KOPT-K1 (cell line): Measurements from ENCODE around the gene LENG9.

ENCODE experiments used
- H3K27ac ChIP-seq: fragments of 200-600 bp; sonication (generic); 2 replicates; pipeline ENCODE4 v1.5.1; 2016; ENCODE audit warnings: antibody characterized with exemption, mild to moderate bottlenecking, low read depth, low read length; ENCODE audit not compliant: poor library complexity, severe bottlenecking
- H3K36me3 ChIP-seq: fragments of 200-600 bp; sonication (generic); 2 replicates; pipeline ENCODE4 v1.5.1; 2017; ENCODE audit warnings: antibody characterized with exemption, mild to moderate bottlenecking, low read length, moderate library complexity; ENCODE audit not compliant: insufficient read depth
- H3K9me3 ChIP-seq: fragments of 200-600 bp; sonication (generic); 2 replicates; pipeline ENCODE4 v1.5.1; 2017; ENCODE audit warnings: antibody characterized with exemption, low read length, mild to moderate bottlenecking; ENCODE audit not compliant: insufficient read depth, poor library complexity, severe bottlenecking

The LENG9 gene

DNA sequence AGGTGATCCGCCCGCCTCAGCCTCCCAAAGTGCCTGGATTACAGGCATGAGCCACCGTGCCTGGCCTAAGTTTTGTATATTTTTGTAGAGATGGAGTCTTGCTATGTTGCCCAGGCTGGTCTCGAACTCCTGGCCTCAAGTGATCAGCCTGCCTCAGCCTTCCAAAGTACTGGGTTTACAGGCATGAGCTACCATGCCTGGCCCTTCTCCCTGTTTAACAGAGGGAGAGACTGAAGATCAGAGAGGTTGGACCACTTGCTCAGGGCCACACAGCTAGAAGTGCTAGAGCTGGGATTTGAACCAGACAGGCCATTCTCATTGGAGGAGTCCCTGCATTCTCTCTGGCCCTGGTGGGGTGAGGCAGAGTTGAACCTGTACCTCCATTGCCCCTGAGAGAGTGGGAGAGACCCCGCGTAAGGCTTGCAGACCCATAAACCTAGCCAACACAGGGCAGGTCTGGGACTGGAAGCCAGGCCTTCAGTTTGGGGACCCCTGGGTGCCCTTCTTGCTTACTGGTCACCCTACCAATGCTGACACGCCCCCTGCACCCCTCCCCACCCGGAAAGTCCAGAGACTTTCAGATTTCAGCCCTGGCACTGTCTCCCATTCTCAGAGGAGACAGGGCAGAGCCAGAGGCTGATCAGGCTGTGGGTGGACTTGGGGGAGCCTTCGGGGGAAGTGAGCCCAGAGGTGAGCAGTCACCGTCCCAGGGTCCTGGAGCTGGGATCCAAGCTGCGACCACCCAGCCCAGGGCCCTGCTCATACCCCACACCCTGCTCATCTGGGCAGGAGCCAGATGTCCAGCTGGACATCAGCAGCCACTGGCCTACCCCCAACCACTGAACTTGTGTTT is 35.0 kb downstream of the LENG9 start:
- H3K9me3 ChIP-seq, result no peaks in the 10 kb centered on the region
- H3K36me3 ChIP-seq, result no peaks in the 10 kb centered on the region
- no peak overlapping the region for H3K27ac ChIP-seq

DNA sequence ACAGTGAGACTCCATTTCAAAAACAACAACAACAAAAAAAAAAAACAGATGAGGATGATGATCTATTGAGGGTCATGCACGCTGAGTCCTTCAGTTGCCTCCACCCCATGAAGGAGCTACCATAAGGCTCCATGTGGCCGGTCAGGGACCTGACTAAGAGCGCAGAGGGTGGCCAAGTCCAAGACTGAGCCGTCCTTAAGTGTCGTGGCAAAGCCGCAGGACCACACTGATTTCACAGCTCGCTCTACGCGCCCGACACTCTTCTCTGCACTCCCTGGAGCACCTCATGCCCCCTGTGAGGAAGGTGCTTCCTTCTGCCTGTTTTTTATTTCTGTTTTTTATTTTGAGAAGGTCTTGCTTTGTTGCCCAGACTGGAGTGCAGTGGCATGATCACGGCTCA is 36.0 kb downstream of the LENG9 start:
- Histone ChIP-seq H3K9me3 (no peaks in the 10 kb centered on the region), H3K27ac (no peak overlapping the region), H3K36me3 (no peaks in the 10 kb centered on the region)

DNA sequence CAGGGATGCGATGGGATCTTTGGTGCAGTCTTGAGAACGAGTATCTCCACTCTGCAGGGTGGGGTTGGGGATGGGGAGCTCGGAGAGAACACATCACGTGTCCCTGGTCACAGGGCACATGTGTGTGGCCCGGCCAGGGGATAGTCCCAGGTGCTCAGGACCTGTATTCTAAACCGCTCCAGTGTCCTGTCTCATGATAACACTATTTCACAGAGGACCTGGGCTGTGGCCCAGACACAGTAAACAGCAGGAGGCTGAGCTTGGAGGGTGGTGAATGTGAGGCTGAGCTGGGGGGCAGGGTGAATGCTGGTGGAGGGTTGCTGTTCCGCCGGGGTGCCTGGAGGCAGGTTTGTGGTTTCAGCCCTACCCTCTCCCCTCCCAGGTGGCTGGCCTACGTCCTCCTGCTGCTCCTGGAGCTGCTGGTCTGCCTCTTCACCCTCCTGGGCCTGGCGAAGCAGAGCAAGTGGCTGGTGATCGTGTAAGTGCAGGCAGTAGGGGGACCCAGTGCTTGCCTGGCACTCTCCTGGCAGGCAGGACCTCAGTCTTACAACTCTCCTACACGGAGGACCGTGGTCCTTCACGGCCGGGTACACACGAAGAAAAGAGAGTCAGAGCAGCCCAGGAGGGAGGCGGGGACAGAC is 37.2 kb downstream of the LENG9 start:
- Histone ChIP-seq H3K27ac (no peak overlapping the region), H3K36me3 (no peaks in the 10 kb centered on the region), H3K9me3 (no peaks in the 10 kb centered on the region)

DNA sequence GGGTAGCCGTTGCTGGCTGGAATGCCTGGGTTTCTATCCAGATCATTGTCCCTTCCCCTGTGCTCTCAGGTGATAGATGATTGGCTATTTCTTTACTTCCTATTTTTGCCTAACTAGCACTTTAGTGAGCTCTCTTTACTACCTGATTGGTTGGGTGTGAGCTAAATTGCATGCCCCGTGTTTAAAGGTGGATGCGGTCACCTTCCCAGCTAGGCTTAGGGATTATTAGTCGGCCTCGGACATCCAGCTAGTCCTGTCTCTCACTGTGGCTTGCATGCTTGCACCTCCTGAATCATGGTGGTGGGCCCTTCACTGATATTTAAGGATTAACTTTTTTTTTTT is 38.2 kb downstream of the LENG9 start:
- H3K36me3 ChIP-seq, result no peaks in the 10 kb centered on the region

DNA sequence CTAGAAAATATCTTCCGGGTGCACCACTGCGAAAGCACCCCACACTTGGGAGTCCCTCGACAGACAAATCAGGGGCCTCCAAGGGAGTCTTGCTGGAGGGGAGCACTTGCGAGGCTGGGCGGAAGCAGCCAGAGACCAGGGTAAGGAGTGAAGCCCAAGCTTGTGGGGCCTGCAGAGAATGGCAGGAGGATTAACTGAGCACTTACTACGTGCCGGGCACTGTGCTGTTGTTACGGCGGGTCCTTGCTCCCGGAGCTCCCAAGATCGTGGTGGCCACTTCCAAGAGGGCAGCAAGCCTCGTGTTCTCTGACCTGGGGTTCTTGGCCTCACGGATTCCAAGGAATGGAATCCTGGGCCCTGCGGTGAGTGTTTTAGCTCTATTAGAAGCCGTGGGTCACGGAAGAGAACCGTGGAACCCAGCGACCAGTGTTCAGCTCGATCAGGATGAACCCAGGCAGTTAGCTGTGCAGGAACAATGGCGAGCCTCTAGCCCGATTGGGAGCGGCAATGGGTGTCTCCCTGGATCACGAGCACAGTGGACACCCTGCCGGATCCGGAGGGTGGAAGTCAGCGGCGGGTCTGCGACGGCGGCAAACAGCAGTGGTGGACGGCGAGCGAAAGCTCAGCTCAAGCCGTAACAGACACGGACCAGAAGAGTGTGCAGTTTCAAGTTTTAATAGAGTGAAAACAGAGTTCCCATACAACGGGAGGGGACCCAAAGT is 38.8 kb downstream of the LENG9 start:
- no peak overlapping the region for H3K27ac ChIP-seq
- no peaks in the 10 kb centered on the region for H3K9me3 ChIP-seq
- no peaks in the 10 kb centered on the region for H3K36me3 ChIP-seq

More for the DNA sequence above, 38.2 kb downstream of the LENG9 start:
- no peak overlapping the region for H3K27ac ChIP-seq
- no peaks in the 10 kb centered on the region for H3K9me3 ChIP-seq

DNA sequence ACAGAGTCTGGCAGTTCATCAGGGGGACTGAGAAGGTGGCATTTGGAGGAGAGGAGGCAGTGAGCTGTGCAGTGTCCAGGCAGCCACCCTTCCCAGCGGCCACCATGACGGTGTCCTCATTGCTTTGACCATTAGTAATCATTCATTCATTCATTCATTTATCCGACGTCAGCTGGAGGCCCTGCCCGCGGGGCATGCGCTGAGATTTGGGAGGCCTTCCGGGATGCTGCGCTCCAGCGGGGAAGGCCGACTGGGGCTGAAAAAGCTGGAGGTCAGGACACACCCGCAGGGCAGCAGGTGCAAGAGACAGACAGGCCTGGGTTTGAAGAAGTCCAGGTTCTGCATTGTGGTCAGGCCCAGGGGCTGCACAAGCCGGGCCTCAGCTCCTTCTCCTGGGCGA is 39.4 kb downstream of the LENG9 start:
- H3K36me3 ChIP-seq, result no peaks in the 10 kb centered on the region

DNA sequence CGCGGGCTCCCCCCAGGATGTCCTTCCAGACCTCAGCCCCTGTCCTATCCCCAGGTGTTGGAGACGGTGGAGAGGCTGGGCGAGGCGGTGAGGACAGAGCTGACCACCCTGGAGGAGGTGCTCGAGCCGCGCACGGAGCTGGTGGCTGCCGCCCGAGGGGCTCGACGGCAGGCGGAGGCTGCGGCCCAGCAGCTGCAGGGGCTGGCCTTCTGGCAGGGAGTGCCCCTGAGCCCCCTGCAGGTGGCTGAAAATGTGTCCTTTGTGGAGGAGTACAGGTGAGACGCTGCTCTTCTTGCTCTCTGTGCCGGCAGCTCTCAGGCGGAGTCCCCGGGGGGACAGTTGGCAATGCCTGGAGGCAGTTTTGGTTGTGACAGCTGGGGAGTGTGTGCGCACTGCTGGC is 41.4 kb downstream of the LENG9 start:
- Histone ChIP-seq H3K9me3 (no peaks in the 10 kb centered on the region), H3K36me3 (no peaks in the 10 kb centered on the region), H3K27ac (no peak overlapping the region)

More for the DNA sequence above, 39.4 kb downstream of the LENG9 start:
- H3K9me3 ChIP-seq, result no peaks in the 10 kb centered on the region
- no peak overlapping the region for H3K27ac ChIP-seq

DNA sequence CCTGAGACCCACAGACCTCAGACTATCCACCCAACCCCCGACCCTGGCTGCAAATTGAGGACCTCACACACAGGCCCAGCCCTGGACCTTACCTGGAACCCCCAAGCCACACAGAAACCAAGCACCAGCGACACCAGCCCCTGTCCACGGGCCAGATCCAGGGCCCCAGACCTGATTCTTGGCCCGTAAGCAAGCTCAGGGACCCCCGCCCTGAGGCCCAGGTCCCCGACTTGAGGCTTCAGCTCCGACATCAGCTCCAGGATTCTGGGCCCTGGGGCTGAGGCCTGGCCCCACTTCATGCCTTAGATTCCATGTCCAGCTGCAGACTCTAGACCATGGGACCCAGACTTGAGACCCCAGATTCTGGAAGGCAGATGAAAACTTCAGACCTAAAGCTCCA is 42.1 kb downstream of the LENG9 start:
- Histone ChIP-seq H3K27ac (no peak overlapping the region), H3K9me3 (no peaks in the 10 kb centered on the region), H3K36me3 (no peaks in the 10 kb centered on the region)

DNA sequence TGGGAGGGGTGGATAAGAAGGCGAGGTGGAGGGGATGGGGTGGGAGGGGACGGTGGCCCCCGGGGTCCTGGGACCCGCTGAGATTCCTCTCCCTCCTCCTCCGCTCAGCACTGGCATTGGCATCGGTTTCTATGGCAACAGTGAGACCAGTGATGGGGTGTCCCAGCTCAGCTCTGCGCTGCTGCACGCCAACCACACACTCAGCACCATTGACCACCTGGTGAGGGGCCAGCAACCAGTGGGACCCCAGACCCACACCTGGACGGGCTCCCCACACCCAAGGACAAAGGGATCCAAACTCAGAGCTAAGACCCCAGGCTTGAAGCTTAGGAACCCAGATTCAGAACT is 42.4 kb downstream of the LENG9 start:
- Histone ChIP-seq H3K27ac (no peak overlapping the region), H3K9me3 (no peaks in the 10 kb centered on the region)

DNA sequence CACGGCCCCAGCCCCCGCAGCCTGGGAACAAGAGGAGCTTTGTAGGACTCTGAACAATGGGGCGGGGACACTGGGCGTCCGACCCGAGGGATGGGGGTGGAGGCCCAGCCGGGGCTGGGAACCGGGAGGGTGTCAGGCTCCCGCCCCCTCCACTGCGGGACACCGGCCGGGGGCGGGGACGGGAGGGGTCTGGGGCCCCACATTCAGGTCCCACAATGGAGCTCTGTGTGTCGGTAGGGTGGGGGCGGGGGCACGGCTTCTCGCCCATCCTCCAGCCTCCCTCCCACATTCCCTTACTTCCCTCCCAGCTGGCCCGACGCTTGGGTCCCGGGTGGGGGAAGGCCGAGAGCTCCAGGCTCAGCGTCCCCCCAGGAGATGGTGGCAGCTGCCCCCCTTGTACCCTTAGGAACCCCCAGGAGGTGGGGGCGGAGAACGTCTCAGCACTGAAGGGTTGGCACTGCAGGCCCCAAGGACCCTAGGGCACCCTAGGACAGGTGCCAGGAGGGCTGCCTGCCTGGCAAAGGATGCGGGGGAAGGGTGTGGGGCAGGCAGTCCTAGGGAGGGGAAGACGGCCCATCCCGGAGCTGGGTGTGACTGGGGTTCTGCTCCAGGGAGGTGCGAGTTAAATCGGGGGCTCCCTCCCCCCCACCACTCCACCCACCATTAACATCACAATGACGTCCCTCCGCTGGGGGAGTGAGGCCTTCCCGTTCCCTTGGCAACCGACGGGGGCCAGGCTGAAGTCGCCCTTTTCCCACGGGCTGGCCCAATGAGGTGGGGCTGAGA is 43.0 kb downstream of the LENG9 start:
- no peaks in the 10 kb centered on the region for H3K36me3 ChIP-seq
- H3K9me3 ChIP-seq, result no peaks in the 10 kb centered on the region
- H3K27ac ChIP-seq, result no peak overlapping the region

More for the DNA sequence above, 42.4 kb downstream of the LENG9 start:
- no peaks in the 10 kb centered on the region for H3K36me3 ChIP-seq

DNA sequence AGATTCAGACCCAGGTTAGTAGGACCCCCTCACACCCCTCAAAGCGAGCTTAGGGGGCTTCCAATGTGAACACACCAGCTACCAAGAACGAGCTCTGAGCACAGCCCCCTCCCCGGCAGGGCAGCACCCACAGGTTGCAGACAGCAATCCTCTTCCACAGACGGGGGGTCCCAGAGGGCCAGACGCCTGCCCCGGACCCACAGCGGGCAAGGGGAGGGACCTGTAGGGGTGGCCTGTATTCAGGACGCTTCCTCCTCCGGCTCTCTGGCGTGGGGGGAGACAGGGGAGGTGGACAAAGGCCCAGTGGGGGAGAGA is 43.6 kb downstream of the LENG9 start:
- Histone ChIP-seq H3K36me3 (no peaks in the 10 kb centered on the region), H3K27ac (no peak overlapping the region), H3K9me3 (no peaks in the 10 kb centered on the region)

DNA sequence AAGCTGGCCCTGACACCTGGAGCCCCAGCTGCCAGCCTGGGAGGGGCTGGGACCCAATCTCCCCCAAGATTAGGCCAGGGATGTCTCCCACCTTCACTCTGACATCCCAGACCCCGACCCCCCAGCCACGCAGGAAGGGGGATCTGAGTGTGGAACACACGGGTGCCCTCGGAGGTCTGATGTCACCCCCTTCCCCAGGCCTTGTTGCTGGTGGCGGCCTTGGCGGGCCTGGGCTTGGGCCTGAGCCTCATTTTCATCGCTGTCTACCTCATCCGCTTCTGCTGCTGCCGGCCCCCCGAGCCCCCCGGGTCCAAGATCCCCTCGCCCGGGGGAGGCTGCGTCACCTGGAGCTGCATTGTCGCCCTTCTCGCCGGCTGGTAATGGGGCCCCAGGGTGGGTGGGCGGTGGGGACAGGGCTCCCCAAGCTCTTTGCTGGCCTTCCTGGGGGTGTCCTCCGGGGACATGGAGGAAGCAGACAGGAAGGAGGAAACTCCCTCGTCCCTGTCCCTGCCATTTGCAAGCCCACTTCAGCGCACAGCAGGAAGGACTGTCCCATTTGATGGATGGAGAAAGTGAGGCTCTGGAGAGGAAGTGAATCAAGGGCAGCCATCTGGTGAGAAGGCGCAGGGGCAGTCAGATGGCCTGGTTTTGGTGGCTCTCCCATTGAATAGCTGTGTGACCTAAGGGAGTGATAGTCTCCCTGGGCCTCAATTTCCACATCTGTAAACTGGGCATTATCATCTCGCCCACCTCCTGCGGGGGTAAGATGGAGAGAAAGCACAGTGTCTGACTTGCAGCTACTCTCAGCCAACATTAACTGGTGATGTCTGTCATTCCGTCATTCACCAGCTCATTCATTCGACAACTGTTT is 44.4 kb downstream of the LENG9 start:
- Histone ChIP-seq H3K27ac (no peak overlapping the region), H3K9me3 (no peaks in the 10 kb centered on the region), H3K36me3 (no peaks in the 10 kb centered on the region)

DNA sequence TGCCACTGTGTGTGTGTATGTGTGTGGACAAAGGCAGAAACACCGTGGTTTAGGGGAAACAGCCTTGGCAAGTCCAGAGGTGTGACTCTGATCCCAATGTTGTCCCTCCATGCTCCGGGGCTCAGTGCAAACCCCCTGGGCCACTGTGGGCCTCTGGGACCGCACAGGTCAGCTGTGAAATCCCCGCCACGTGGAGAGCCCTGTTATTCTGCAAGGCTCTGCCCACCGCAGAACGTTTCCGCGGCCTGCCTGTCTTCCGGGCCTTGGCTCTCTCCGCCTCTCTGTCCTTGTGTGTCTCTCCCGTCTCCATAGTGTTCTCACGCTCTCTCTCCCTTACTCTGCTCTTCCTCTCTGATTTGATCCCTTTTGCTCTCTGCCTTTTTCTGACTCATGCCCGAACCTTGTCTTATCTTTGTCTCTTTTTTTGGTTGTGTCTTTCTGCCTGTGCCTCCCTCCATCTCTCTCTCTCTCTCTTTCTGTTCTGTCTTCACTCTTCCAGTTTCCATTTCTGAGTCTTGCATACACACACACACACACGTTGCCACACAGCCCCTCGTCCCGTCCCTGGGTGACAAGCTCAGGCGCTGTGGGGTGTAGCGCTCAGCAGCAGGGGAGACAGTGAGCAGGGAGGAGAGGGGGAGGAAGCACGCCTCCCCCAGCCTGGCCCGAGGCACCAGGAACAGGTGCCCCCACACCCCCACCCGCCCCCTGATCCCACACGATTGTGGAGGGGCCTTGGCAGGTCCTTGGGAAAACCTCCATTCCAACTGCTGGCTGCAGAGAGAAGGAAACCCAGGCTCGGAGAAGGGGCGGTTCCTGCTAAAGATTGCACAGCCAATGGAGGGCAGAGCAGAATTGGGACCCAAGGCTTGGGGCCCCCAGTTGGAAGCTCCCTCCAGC is 45.3 kb downstream of the LENG9 start:
- no peaks in the 10 kb centered on the region for H3K36me3 ChIP-seq
- H3K9me3 ChIP-seq, result no peaks in the 10 kb centered on the region
- no peak overlapping the region for H3K27ac ChIP-seq
